NCI-H2029 (cell line): ENCODE data around the gene HCN2.

Experiments
- DNase-seq: peaks from one replicate; lab custom pipeline; 2025; lab: John Stamatoyannopoulos, UW

The HCN2 gene

DNA sequence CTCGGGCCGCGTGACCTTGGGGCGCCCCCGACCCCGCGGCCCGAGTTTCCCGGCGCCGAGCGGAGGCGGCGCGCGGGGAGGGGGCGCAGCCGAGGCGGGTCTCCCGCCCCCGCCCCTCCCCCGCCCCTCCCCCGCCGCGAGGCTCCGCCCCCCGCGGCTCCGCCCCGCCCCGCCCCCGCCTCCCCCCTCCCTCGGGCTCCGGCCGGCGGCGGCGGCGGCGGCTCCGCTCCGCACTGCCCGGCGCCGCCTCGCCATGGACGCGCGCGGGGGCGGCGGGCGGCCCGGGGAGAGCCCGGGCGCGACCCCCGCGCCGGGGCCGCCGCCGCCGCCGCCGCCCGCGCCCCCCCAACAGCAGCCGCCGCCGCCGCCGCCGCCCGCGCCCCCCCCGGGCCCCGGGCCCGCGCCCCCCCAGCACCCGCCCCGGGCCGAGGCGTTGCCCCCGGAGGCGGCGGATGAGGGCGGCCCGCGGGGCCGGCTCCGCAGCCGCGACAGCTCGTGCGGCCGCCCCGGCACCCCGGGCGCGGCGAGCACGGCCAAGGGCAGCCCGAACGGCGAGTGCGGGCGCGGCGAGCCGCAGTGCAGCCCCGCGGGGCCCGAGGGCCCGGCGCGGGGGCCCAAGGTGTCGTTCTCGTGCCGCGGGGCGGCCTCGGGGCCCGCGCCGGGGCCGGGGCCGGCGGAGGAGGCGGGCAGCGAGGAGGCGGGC is at the start of gene HCN2:
Gene HCN2 (plus strand): TSS at position 189 of the 703 bp plus-strand sequence. CDS start 65 bp downstream, at position 254.
- no peak for DNase-seq

DNA sequence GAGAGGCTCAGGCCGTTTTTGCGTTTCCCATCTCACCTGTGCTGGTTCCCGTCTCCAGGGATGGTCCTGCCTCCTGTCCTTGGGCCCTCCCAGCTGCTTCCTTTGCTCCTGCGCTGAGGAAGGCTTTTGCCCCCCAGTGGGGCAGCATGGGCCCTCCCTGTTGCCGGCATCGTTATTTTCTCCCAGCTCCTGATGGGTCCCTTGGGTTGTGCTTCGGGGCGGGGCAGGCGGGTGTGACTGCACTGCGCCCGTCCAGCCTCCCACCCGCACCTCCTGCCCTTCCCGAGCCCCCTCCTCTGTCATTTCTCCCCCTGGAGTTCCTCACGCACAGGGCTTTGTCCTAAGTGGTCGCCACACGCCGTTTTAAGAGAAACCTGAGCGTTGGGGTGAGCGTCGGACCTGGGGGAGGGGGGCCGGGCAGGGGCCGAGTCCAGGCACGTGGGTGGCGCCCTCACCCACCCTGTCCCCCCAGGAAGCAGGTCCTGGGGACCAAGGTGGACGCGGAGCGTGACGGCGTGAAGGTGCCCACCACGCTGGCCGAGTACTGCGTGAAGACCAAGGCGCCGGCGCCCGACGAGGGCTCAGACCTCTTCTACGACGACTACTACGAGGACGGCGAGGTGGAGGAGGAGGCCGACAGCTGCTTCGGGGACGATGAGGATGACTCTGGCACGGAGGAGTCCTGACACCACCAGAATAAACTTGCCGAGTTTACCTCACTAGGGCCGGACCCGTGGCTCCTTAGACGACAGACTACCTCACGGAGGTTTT is 48.6 kb upstream of the HCN2 start:
- no peak for DNase-seq

DNA sequence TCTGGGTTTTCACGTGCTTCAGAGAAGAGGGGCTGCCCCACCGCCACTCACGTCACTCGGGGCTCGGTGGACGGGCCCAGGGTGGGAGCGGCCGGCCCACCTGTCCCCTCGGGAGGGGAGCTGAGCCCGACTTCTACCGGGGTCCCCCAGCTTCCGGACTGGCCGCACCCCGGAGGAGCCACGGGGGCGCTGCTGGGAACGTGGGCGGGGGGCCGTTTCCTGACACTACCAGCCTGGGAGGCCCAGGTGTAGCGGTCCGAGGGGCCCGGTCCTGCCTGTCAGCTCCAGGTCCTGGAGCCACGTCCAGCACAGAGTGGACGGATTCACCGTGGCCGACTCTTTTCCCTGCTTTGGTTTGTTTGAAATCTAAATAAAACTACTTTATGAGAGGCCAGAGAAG is 48.0 kb upstream of the HCN2 start:
- no peak for DNase-seq

DNA sequence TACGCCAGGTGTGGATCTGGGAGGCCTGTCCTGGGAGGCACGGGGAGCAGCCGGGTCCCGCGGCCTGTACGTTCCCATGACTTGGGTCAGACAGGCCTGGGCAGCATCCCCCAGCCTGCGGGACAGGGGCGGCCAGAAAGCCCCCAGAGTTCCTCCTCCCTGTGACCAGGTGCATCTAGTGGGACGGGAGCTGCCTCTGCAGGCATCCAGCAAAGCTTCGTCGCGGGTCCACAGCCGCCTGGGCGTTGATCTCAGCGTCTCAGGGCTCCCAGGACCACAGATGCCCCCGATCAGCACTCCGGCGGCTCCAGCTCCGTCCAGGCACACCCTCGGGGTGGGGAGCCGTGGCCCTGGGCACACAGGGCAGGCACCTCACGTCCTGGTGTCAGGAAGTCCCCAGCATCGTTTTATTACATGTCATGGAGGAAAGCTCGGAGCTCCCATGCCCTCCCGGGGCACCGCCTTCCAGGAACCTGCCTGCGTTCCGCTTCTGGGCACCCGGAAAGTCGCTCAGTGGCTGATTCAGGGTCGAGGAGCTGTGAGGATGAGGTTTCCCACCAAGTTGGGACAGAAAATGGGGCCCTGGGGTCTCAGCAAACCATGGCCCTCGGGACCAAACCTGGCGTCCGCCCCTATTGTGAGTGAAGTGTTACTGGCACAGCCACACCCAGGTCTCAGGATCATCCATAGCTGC is 47.4 kb upstream of the HCN2 start:
- no peak for DNase-seq

DNA sequence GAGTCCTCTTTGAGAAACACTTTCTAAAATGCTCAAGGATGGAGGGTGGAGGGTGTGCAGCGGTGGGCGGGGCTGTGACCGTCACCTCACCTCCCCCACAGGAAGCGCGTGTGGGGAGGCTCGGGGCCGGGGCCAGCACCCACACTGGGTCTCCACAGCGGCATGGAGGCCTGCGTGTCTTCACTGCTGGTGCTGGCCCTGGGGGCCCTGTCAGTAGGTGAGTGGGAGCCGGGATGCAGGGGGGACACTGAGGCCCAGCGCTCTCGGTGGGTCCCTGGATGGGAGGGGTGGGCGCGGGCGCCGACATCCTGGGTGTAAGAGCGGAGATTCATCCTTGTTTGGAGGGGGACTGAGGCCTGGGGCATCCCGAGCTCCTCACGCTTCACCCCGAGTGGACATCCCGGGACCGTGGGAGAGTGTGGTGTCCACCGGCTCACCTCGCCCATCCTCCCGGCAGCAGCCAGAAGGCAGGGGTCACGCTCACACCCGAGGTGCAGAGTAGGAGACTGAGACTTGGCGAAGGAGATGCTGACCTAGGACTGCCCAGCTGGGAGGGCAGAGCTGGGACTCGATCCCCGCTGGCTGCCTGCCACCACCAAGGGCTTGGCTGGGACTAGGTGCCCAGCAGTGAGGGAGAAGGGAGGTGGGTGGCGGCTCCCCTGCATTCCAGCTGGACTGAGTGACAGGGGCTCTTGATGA is 45.6 kb upstream of the HCN2 start, which contains the start of gene GZMM:
Gene GZMM (plus strand): TSS at position 144 of the 699 bp plus-strand sequence. CDS start 19 bp downstream, at position 163.
- no peak for DNase-seq

DNA sequence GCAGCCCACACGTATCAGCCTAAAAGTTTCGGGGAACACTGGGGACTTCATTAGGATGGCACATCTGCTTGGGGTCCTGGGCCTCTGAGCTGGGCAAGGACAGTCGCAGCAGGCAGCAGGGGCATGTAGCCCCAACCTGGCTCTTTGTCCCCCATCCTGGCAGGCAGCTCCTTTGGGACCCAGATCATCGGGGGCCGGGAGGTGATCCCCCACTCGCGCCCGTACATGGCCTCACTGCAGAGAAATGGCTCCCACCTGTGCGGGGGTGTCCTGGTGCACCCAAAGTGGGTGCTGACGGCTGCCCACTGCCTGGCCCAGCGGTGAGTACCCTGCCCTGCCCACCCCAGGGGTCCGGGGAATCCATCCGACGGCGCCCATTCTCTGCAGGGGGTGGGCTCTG is 42.6 kb upstream of the HCN2 start:
- DNase-seq = no peak

DNA sequence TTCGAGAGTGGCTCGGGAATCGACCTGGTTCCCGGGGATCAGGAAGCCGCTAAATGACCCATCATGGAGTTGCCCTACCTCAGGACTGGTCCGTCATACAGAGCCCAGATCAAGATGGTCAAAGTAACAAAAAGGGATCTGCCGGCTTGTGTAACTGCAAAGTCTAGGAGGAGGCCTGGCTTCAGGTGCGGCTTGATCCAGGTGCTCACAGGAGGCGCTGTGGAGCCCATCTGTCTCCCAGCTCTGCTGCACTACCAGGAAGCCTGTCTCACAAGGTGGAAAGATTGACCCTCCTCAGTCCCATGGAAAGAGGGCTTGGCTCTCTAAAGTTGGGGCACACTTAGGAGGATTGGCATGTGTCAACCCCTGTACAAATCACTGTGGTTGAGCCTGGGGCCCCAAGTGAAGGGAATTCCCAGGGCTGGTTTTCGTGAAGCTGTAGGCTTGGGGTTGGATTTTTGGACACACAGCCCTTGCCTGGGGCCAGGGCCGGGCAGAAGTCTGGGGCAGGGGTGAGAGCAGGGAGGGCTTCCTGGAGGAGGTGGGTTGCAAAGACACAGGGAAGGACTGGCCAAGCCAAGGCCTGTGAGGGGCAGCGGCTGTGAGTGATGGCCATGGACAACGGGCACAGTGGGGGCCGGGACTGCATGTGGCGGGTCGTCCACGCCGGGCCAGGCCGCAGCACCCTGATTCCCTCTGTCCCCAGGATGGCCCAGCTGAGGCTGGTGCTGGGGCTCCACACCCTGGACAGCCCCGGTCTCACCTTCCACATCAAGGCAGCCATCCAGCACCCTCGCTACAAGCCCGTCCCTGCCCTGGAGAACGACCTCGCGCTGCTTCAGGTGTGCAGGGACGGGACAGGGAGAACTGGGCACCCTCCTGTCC is 41.6 kb upstream of the HCN2 start:
- no peak for DNase-seq

DNA sequence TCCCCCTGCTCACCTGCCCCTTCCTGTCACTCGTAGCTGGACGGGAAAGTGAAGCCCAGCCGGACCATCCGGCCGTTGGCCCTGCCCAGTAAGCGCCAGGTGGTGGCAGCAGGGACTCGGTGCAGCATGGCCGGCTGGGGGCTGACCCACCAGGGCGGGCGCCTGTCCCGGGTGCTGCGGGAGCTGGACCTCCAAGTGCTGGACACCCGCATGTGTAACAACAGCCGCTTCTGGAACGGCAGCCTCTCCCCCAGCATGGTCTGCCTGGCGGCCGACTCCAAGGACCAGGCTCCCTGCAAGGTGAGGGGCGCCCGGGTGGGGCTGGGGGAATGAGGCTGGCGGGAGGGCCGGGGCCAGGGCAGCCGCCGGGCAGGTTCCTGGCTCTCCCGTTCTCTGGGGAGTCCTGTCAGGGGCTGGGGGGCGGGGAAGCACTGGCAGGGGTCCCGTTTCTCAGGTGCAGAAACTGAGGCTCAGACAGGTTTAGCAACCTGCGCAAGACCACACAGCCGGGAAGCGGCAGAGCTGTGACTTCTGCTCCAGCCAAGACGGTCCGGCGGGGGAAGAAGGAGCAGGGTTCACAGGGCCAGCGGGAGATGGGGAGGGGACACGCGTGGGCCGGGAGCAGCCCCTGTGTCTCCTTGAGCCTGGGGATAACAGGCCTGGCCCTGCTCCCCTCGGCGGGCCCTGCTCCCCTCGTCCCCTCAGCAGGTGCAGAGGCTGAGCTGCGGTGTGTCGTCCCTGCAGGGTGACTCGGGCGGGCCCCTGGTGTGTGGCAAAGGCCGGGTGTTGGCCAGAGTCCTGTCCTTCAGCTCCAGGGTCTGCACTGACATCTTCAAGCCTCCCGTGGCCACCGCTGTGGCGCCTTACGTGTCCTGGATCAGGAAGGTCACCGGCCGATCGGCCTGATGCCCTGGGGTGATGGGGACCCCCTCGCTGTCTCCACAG is 40.5 kb upstream of the HCN2 start:
- no peak for DNase-seq

DNA sequence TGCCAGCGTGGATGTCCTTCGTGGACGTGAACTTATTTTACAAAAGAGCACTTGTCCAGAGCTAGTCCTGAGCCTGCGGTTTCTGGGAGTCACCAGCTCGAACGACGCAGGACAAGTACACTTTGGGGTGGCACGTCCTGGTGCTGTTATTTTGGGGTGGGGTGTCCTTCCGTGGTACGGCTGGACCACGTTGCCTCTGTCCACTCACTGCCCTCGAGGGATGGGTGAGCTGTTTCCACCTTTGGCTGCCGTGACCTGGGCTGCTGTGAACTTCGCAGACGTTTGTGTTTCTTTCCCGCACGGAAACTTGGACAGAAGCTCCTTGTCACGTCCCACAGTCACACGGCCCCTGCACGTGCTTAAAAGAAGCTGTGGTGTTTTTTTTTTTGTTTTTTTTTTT is 34.9 kb upstream of the HCN2 start:
- DNase-seq = no peak

DNA sequence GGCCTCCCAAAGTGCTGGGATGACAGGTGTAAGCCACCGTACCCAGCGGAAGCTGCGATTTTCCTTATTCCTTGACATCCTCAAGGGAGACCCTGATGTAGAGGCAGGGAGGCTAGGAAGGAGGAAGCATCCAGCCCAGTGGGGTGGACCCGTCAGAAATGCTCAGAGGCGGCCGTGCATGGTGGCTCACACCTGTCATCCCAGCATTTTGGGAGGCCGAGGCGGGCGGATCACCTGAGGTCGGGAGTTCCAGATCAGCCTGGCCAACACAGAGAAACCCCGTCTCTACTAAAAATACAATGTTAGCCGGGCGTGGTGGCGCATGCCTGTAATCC is 34.2 kb upstream of the HCN2 start:
- DNase-seq = no peak

DNA sequence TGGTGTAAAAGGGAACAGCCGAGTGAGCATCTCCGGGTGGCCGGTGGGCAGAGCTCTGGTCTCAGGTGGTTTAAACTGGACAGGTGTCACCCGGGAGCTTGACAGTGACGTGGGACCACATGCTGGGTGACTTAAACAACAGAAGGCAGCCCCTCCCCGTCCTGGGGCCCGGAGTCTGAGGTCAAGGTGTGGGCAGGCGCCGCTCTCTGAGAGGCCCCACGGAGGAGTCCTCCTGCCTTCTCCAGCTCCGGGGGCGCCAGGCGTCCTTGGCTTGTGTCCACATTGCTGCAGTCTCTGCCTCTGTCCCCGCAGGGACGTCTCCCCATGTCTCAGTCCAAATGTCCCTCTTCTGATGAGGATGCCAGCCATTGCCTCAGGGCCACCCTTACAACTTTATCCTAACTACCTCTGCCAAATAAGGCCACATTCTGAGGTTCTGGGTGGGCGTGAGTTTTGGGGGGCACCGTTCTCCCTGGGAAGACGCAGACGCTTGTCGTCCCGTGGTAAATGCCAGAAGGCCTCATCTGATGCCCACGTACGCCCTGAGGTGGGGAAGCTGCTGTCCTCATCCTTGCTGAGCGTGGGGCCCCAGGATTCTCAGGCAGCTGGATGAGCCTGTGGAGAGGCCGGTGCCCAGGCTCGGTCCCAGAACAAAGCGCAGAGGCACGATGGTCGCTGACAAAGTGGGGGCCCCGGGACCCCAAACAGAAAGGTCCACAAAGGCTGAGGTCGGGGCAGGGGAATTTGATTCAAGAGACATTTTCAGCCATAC is 32.9 kb upstream of the HCN2 start:
- DNase-seq = no peak

DNA sequence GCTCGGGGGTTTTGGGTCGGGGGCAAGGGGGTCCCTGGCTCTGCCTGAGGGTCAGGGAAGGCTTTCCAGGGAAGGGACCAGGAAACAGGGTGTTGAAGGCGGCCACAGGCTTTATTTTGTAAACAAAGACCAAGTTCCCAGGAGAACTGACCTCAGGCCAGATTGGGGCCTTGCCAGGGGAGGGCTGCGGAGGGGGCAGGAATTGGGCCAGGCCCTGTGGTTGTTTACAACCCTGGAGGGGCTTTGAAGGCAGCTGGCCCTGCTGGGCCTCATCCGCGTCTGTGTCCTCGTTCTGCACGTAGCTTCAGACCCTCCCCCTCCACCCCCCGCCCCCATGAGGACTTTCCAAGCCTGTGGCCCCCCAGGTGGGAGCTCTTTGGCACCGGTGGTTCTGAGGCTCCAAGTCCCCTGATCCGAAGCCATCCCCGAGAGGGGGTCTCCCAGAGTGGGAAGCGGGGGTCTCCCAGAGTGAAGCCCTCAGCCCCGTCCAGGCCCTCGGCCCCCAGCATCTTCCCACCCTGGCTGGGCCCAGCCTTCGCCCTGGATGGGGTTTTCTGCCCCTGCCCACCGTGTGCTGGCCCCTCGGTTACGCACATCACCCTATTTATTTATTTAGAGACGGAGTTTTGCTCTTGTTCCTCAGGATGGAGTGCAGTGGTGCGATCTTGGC is 30.8 kb upstream of the HCN2 start:
- DNase-seq = no peak

DNA sequence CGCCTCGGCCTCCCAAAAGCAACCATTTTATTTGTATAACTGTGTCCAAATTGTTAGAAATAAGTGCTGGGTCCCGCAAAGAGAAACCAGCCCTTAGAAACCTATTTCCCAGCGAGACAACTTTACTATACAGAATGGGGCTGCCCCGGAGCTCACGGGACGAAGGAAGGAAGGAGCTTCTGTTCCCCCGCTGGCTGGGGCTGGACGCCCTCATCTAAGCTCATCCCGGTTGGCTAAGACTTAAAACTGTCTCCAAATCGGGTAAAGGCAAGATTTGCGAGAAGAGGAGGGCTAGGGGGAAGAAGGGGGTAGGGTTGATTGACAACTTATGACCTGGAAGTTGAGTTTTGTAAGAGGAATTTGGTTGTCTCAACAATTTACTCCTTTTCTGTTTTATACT is 29.6 kb upstream of the HCN2 start:
- DNase-seq = no peak

DNA sequence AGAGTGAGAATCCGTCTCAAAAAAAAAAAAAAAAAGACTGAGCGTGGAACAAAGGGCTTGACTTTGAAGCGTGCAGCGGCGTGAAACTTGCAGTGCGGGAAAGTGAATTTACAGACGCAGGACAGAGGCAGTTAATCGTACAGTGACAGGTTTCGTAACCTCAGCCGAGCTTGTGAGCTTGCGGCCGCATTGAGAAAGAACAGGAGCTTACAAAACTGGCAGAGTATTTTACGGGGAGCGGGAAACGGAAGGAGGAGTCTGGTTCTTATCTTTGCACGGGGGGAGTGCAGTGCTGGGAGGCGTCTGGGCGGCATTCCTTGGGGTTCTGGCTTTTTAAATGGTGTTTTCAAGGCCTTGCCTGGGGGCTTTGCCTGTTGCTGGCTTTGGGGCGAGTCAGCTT is 23.3 kb upstream of the HCN2 start:
- no peak for DNase-seq

DNA sequence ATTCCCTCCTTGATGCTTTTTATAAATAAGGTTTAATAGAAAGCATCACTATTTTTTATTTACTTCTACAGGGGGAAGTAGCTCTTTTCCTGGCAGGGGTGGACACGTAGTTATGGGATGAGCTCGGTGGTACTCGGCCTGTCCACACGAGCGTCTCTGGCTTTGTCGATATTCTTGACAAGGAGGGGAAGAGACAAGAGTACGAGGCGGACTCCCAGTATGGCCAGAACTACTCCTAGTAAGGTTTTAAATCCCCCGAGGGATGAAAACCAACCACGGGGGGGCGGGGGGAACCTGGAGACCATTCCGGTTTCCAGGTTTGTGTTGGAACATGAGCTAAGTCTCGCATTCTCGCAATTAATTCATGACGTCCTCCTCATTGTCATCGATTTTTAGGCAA is 22.8 kb upstream of the HCN2 start:
- no peak for DNase-seq

DNA sequence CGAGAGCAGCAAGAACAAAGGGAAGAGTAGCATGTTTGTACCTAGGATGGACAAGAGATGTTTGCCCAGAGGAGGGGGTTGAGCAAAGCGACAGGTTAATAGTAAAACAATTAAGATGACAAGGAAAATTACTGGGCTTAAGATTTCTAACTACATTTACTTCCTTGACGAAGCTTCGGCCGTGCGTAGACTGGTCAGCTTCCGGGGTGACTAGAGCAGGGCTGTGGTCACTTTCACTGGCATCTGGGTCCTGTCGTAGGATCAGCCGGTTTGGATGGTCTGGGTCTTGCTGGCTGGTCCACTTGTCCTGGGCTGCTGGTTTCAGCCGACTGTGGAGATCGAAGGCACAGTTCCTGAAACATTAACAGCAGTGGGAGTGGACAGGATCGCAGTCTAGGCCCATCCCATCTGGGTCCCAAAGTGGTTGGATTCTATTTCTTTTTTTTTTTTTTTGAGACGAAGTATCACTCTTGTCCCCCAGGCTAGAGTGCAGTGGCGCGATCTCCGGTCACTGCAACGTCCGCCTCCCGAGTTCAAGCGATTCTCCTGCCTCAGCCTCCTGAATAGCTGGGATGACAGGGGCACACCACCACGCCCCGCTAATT is 22.3 kb upstream of the HCN2 start:
- no peak for DNase-seq

DNA sequence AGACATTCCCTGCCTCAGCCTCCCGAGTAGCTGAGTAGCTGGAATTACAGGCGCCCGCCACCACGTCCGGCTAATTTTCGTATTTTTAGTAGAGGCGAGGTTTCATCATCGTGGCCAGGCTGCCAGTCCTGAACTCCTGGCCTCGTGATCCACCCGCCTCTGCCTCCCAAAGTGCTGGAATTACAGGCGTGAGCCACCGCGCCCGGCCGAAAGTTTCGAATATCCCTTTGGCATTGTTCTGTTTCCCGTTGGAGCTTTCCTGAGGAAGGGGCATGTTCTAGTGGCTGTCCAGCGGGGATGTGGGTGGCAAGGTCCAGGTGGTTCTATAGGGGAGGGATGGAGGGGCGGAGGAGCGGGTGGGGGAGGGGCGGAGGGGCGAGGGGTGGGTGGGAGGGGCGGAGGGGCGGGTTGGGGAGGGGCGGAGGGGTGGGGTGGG is 19.4 kb upstream of the HCN2 start:
- no peak for DNase-seq

DNA sequence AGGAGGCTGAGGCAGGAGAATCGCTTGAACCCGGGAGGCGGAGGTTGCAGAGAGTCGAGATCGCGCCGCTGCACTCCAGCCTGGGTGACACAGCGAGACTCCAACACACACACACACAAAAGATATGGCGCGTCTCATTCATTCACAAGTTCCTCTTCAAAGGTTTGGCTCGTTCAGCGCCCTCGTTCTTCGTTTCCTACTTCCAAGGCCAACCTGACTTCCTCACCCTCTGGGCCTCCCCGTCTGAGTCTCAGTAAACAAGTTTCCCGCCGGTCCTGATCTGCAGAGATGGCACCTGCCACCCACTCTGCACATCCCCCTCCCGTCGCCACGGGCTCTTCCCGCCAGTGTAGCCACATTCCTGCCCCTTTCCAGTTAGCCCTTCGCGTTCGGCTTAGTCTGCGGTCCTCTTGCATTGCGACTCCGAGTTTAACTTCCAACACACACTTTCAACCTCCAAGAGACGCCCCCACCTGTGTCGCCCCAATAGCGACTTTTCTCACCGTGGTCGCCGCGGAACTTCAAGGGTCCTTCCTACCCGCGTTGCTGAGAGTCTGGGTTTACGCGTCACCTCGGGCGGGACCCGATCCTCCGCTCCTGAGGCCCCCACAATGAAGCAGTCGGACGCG is 18.6 kb upstream of the HCN2 start:
- peak; percentile 82 for DNase-seq
